ENCODE results near the gene GLRX.
"Not testable (repeated sequence)": the region's sequence is repeated elsewhere in the genome, so short reads cannot be mapped to it uniquely, and the experiment has no call there.

Gene GLRX, protein sequence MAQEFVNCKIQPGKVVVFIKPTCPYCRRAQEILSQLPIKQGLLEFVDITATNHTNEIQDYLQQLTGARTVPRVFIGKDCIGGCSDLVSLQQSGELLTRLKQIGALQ

GRCh38 chr5:95822542-95823181, at the start of gene GLRX:
Gene GLRX, minus strand, starts transcription at chr5:95822726. Its CDS starts 64 bp downstream, at chr5:95822662.
- Histone ChIP-seq H3K4me1 (peaks cover 55% of the 10 kb centered on the region), H3K4me2 (peak within 1 kb of the TSS; percentile 85), H3K27ac (peak within 1 kb of the TSS; percentile 95), H3K9ac (peak within 1 kb of the TSS; percentile 87), H3K27me3 (no peaks in the 10 kb centered on the region), H3K4me3 (peak within 1 kb of the TSS; percentile 92), H3K36me3 (peaks cover 14% of the 10 kb centered on the region), H4K20me1 (peaks cover 40% of the 10 kb centered on the region), H3K9me3 (no peaks in the 10 kb centered on the region)
- TF ChIP-seq Cebpa-rat (IDR thresholded peaks at IDR 0.05) = no peak

DNA sequence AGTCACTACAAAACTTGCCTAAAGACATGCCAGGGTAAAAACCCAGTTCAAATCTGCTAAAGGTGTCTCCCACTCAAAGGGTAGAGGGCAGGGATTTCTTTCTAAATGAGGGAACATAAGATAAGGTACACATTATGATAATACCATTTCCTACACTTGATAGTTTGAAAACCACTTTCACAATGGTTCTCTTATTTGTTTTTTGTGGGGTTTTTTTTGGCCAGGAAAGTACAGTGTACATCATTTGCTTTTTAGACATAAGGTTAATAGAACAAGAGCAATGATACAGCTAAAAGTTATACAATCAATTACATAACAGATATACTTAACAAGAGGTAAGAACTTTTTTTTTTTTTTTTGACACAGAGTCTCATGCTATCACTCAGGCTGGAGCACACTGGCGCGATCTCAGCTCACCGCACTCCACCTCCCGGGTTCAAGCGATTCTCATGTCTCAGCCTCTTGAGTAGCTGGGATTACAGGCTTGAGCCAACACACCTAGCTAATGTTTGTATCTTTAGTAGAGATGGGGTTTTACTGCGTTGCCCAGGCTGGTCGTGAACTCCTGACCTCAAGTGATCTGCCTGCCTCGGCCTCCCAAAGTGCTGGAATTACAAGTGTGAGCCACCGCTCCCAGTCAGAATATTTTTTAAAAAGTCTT, 48.8 kb upstream of the GLRX start:
- Histone ChIP-seq H3K4me3 (no peak overlapping the region), H4K20me1 (no peaks in the 10 kb centered on the region), H3K27ac (peak overlapping the region; percentile 63), H3K27me3 (no peaks in the 10 kb centered on the region), H3K9me3 (peaks cover 9% of the 10 kb centered on the region), H3K4me1 (peaks cover 52% of the 10 kb centered on the region), H3K9ac (peak overlapping the region; percentile 22; the same call in 1 of the 2 replicates), H3K36me3 (no peaks in the 10 kb centered on the region), H3K4me2 (peak overlapping the region; percentile 62)
- TF ChIP-seq Cebpa-rat (IDR thresholded peaks at IDR 0.05) = no peak

- peak overlapping the region; percentile 63 for H3K27ac ChIP-seq
- peaks cover 9% of the 10 kb centered on the region; the same call in 1 of the 2 replicates for H3K9me3 ChIP-seq
- peak overlapping the region; percentile 22; the same call in 1 of the 2 replicates for H3K9ac ChIP-seq
- H3K4me3 ChIP-seq = no peak overlapping the region
- peaks cover 56% of the 10 kb centered on the region for H3K4me1 ChIP-seq
- H3K4me2 ChIP-seq = peak overlapping the region; percentile 62
- H3K27me3 ChIP-seq = no peaks in the 10 kb centered on the region
- no peaks in the 10 kb centered on the region for H4K20me1 ChIP-seq
- TF ChIP-seq Cebpa-rat (IDR thresholded peaks at IDR 0.05) = no peak
- no peaks in the 10 kb centered on the region for H3K36me3 ChIP-seq
These were observed 47.7 kb upstream of the GLRX start for GRCh38 chr5:95870105-95870672.

DNA sequence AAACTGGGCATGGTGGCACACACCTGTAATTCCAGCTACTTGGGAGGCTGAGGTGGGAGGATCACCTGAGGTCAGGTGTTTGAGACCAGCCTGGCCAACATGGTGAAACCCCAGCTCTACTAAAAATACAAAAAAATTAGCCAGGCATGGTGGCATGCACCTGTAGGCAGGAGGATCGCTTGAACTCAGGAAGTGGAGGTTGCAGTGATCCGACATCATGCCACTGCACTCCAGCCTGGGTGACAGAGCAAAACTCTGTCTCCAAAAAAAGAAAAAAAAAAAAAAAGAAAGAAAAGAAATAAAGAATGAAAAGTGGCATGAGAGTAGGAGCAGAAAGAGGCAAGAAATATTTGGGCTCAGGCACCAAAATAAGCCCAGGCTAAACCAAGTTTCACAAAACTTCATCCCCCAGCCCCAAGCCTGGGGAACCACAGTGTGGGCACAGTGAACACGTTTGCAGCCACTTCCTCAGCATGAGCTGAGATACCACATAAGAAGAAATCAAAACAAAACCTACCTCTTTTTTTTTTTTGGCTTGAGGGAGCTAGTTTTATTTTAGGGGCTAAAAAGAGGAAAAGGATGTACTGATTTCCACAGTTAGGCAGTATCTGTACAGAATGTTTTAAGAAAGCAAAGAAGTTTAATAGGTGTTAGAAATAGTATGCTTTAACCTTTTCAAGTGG, 46.8 kb upstream of the GLRX start:
- peak overlapping the region; percentile 63 for H3K27ac ChIP-seq
- H3K4me1 ChIP-seq = peaks cover 65% of the 10 kb centered on the region
- not testable (repeated sequence) for H3K36me3 ChIP-seq, H3K4me3 ChIP-seq, H4K20me1 ChIP-seq, H3K9ac ChIP-seq, H3K27me3 ChIP-seq, H3K9me3 ChIP-seq
- H3K4me2 ChIP-seq = peak overlapping the region; percentile 62

DNA sequence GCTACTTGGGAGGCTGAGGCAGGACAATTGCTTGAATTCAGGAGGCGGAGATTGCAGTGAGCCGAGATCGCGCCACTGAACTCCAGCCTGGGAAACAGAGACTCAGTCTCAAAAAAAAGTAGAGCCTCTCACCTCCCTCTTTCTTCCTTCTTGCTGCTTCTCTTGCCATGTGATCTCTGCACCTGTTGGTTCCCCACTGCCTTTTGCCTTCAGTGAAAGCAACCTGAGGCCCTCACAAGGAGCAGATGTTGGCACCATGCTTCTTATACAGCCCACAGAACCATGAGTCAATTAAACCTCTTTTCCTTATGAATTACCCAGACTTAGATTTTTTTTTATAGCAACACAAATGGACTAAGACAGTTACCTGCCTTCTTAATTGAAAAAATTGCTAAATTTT, 45.6 kb upstream of the GLRX start:
- Histone ChIP-seq H3K36me3 (no peaks in the 10 kb centered on the region), H3K4me3 (no peak overlapping the region), H3K27ac (peak overlapping the region; percentile 40; the same call in 1 of the 2 replicates), H3K4me1 (peaks cover 71% of the 10 kb centered on the region), H3K9ac (no peak overlapping the region), H3K27me3 (no peaks in the 10 kb centered on the region), H3K9me3 (peaks cover 9% of the 10 kb centered on the region; the same call in 1 of the 2 replicates), H4K20me1 (no peaks in the 10 kb centered on the region), H3K4me2 (peak overlapping the region; percentile 62)
- TF ChIP-seq Cebpa-rat (IDR thresholded peaks at IDR 0.05) = no peak

GRCh38 chr5:95866435-95867040, 44.0 kb upstream of the GLRX start:
- H3K9me3 ChIP-seq = peaks cover 9% of the 10 kb centered on the region; the same call in 1 of the 2 replicates
- H3K4me2 ChIP-seq = no peak overlapping the region
- H3K36me3 ChIP-seq = no peaks in the 10 kb centered on the region
- H4K20me1 ChIP-seq = no peaks in the 10 kb centered on the region
- no peak overlapping the region for H3K27ac ChIP-seq
- TF ChIP-seq Cebpa-rat (IDR thresholded peaks at IDR 0.05) = no peak
- no peak overlapping the region for H3K4me3 ChIP-seq
- peaks cover 82% of the 10 kb centered on the region for H3K4me1 ChIP-seq
- no peak overlapping the region for H3K9ac ChIP-seq
- no peaks in the 10 kb centered on the region for H3K27me3 ChIP-seq

DNA sequence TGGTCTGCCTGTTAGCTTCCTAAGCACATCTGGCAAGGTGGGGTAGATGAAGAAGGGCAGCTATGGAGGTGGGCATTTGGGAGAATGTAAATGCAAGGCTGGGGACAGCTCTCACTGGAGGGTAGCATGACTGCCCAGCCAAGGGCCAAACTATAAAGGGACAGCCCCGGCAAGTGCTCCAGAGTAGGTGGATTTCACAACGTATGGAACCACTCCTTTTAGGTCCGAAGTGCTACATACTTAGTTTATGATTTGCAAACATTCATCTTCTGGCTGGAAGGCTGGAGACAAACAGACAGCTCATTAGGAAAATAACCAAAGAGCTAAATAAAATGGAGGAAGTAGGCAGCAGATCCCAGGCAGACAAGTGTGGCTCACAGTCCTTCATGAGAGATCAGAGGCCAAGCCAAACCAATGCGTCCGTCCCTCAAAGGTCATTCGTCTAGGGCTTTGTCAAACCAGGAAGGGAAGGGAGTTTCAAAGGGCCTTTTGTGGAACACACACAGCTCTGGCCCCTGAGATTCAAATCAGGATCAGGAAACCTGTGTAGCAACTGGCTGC, 42.5 kb upstream of the GLRX start:
- H3K4me1 ChIP-seq = peaks cover 82% of the 10 kb centered on the region
- H4K20me1 ChIP-seq = no peaks in the 10 kb centered on the region
- no peak overlapping the region for H3K27ac ChIP-seq
- H3K36me3 ChIP-seq = no peaks in the 10 kb centered on the region
- H3K27me3 ChIP-seq = no peaks in the 10 kb centered on the region
- TF ChIP-seq Cebpa-rat (IDR thresholded peaks at IDR 0.05) = no peak
- no peak overlapping the region for H3K9ac ChIP-seq
- H3K4me3 ChIP-seq = no peak overlapping the region
- H3K4me2 ChIP-seq = peak overlapping the region; percentile 80
- H3K9me3 ChIP-seq = peaks cover 9% of the 10 kb centered on the region; the same call in 1 of the 2 replicates

GRCh38 chr5:95864456-95864855, 41.9 kb upstream of the GLRX start:
- Histone ChIP-seq H3K4me2 (peak overlapping the region; percentile 80), H3K27ac (no peak overlapping the region), H3K4me3 (no peak overlapping the region), H3K9ac (no peak overlapping the region), H4K20me1 (no peaks in the 10 kb centered on the region), H3K9me3 (peaks cover 9% of the 10 kb centered on the region; the same call in 1 of the 2 replicates), H3K4me1 (peaks cover 82% of the 10 kb centered on the region), H3K36me3 (no peaks in the 10 kb centered on the region), H3K27me3 (no peaks in the 10 kb centered on the region)
- TF ChIP-seq Cebpa-rat (IDR thresholded peaks at IDR 0.05) = no peak

- H3K4me1 ChIP-seq = peaks cover 81% of the 10 kb centered on the region
- no peaks in the 10 kb centered on the region for H3K27me3 ChIP-seq
- peak overlapping the region; percentile 80 for H3K4me2 ChIP-seq
- peaks cover 9% of the 10 kb centered on the region; the same call in 1 of the 2 replicates for H3K9me3 ChIP-seq
- H3K9ac ChIP-seq = peak overlapping the region; percentile 64
- H3K27ac ChIP-seq = peak overlapping the region; percentile 78
- no peaks in the 10 kb centered on the region for H4K20me1 ChIP-seq
- no peaks in the 10 kb centered on the region for H3K36me3 ChIP-seq
- H3K4me3 ChIP-seq = peak overlapping the region; percentile 42
- TF ChIP-seq Cebpa-rat (IDR thresholded peaks at IDR 0.05) = peak; percentile 99
These were observed 40.8 kb upstream of the GLRX start for GRCh38 chr5:95863383-95863757.

Measured in BLaER1 (cell line).